Activated CD4-positive, alpha-beta memory T cell treated with anti-CD3 and anti-CD28 coated beads for 36 hours (primary cell): Measurements from ENCODE around the gene AIMP2. TPM values are rescaled to one million over a fixed set of nuclear protein-coding genes. Genes with fewer than 3 reads are reported as not detected.
"Not testable (repeated sequence)": the region's sequence is repeated elsewhere in the genome, so short reads cannot be mapped to it uniquely, and the experiment has no call there.

Experiments
- CTCF ChIA-PET: fragments of 350-600 bp; sonication (Branson Sonifier 250); formaldehyde crosslinking; loops from one replicate; lab custom pipeline; 2021; ENCODE audit warnings: antibody characterized with exemption, inconsistent platforms; lab: Charles Lee
- POLR2A ChIA-PET: fragments of 350-600 bp; sonication (Branson Sonifier 250); formaldehyde crosslinking; loops from one replicate; lab custom pipeline; 2021; ENCODE audit warnings: antibody characterized with exemption; lab: Charles Lee
- DNase-seq: peaks from one replicate; pipeline ENCODE4 v3.0.0-alpha.2; 2020
- H3K27ac Mint-ChIP-seq: one replicate; pipeline ENCODE4 v1.8.0; 2021; ENCODE audit warnings: mixed read lengths
- H3K27me3 Mint-ChIP-seq: one replicate; pipeline ENCODE4 v1.8.0; 2021; ENCODE audit warnings: mixed read lengths
- H3K36me3 Mint-ChIP-seq: one replicate; pipeline ENCODE4 v1.8.0; 2021; ENCODE audit warnings: mixed read lengths
- H3K4me1 Mint-ChIP-seq: one replicate; pipeline ENCODE4 v1.8.0; 2021; ENCODE audit warnings: low read depth, mixed read lengths
- H3K4me3 Mint-ChIP-seq: one replicate; pipeline ENCODE4 v1.8.0; 2021; ENCODE audit warnings: mild to moderate bottlenecking, mixed read lengths
- H3K9me3 Mint-ChIP-seq: one replicate; pipeline ENCODE4 v1.8.0; 2021; ENCODE audit warnings: mixed read lengths
- intact Hi-C: fragments of 100-400 bp; cut with micrococcal nuclease; formaldehyde crosslinking; loops from one replicate; pipeline ENCODE4 v1.15.1; 2023
- total RNA-seq, 2 experiments: library from RNA; stranded (reverse); gene quantifications; one replicate each; pipeline ENCODE4 v1.2.3, GENCODE V29; 2021

Gene AIMP2
- total RNA-seq: 10 to 100 TPM; 38.6 to 39.5 TPM

DNA sequence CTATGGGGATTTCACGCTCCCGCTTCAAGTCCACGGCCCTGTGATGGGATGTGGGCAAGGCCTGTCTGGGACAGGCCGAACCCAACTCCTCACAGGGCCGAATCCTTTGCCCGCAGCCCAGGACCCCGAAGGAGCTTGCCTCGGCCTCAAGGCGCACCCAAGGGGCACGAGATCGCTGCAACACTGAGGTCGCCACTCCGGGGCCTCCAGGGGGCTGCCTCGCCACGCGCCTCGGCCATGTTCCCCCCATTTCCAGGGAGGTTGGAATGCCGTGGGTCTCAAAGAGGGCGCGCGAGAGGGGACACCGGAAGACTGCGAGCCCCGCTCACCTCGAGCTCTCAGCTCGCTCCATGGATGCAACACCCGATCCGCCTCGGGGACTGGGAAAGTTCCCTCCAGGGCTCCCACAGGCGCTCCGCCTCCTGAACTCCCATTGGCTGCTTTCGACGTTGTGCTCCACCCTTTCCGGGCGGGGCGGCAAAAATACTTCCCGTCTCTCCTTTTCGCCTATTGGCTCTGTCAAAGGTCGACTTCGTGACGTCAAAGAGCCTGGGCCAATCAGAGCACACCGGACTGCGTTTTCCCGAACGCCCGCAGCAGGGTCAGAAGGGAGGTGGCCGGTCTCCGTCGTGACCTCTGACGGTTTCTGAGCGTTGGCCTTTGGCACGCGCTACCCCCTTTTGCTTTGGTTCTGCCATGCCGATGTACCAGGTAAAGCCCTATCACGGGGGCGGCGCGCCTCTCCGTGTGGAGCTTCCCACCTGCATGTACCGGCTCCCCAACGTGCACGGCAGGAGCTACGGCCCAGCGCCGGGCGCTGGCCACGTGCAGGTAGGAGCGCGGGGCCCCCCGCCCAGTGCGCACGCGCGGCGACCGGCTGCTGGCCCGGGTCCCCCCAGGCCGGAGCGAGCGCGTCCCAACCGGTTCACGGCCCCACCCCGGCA, at the start of gene AIMP2, which contains the start of gene PMS2:
Gene AIMP2, plus strand, starts transcription at position 605 of the 944 bp plus-strand sequence. Its CDS starts 92 bp downstream, at position 697.
Gene PMS2, minus strand, starts transcription at position 382 of the 944 bp plus-strand sequence. Its CDS starts 30 bp downstream, at position 352.
- intact Hi-C loops: loop anchor here (5.0 to 10.0 kb wide), 2 partner anchors 154 to 313 kb away; no protein-coding TSS in a partner anchor
- peak within 1 kb of the TSS; percentile 92 for H3K27ac Mint-ChIP-seq
- ChIA-PET CTCF (interaction anchor here (0.6 to 1.9 kb wide), 8 partner anchors 11 to 341 kb away, joined by 3 to 6 read pairs (median 3); no protein-coding TSS in a partner anchor), POLR2A (interaction anchor here (0.8 to 2.0 kb wide), 4 partner anchors 12 to 97 kb away, joined by 4 to 6 read pairs (median 5); no protein-coding TSS in a partner anchor)
- H3K9me3 Mint-ChIP-seq: no peaks in the 10 kb centered on the region
- peaks cover 7% of the 10 kb centered on the region for H3K36me3 Mint-ChIP-seq
- peak within 1 kb of the TSS; percentile 85 for H3K4me3 Mint-ChIP-seq
- H3K27me3 Mint-ChIP-seq: no peaks in the 10 kb centered on the region
- peak; percentile 99 for DNase-seq
- peaks cover 41% of the 10 kb centered on the region for H3K4me1 Mint-ChIP-seq

DNA sequence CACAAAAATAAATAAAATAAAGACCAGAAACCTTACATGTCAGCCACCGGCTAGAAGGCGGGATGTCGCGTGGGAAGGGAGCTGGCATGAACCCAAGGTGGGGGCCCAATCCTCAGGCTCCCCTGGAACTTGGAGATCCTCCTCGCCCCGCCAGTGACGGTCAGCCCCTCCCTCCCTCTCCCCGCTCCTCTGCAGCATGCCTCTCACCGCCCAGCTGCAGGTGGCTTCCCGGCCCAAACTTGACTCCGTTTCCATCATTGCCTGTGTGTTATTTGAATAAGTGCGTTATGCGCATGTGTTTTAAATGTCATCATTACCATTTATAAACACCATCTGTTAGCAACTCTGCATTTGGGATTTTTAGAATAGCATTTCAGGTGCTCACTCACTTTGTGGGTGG, 45.9 kb upstream of the AIMP2 start:
- H3K36me3 Mint-ChIP-seq, H3K27me3 Mint-ChIP-seq, H3K4me3 Mint-ChIP-seq, H3K4me1 Mint-ChIP-seq, CTCF ChIA-PET, intact Hi-C loops, H3K27ac Mint-ChIP-seq, DNase-seq, H3K9me3 Mint-ChIP-seq, POLR2A ChIA-PET: not testable (repeated sequence)

DNA sequence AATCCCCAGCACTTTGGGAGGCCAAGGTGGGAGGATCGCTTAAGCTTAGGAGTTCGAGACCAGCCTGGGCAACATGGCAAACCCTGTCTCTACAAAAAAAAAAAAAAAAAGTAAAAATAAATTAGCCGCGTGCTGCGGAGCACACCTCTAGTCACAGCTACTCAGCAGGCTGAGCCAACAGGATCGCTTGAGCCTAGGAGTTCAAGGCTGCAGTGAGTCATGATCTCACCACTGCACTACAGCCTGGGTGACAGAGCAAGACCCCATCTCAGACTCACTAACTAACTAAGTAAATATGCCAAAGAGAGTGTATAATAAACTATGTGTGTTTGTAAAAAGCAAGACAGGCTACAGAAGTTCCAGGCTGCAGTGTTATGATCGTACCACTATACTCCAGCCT, 45.3 kb upstream of the AIMP2 start:
- H3K27ac Mint-ChIP-seq, DNase-seq, H3K36me3 Mint-ChIP-seq, CTCF ChIA-PET, intact Hi-C loops, H3K4me1 Mint-ChIP-seq, POLR2A ChIA-PET, H3K9me3 Mint-ChIP-seq, H3K4me3 Mint-ChIP-seq, H3K27me3 Mint-ChIP-seq: not testable (repeated sequence)

DNA sequence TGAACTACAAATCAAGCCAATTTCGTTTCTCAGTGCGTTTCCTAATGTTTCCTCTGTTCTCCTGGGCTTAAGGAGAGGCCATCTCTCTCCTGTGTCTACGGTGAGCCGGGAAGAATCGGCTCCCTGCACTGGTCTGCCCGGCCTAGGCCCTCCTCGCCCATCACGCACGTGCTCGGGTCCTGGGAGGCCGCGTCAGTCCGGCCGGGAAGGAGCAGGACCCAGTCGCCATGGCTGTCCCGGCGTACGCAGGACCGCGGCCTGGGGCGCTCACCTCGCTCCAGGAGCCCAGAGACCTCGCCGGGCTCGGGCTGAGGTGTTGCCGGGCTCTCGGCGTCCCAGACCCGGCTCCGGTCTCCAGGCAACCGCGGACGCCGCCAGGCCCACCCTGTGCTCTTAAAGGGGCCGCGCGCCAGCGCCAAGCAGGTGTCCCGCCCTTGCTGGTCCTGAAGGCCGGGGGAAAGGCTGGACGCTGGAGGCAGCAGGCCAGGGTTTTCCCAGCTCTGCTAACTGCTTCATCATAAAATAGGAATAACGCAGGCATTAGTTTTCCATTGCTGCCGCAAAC, 38.6 kb upstream of the AIMP2 start, which contains the start of gene RSPH10B:
Gene RSPH10B, minus strand, starts transcription at position 343 of the 565 bp plus-strand sequence. CDS start 3,573 bp downstream, outside the sequence.
- H3K4me1 Mint-ChIP-seq, POLR2A ChIA-PET, H3K4me3 Mint-ChIP-seq, H3K27me3 Mint-ChIP-seq, DNase-seq, H3K9me3 Mint-ChIP-seq, CTCF ChIA-PET, H3K27ac Mint-ChIP-seq, intact Hi-C loops, H3K36me3 Mint-ChIP-seq: not testable (repeated sequence)

DNA sequence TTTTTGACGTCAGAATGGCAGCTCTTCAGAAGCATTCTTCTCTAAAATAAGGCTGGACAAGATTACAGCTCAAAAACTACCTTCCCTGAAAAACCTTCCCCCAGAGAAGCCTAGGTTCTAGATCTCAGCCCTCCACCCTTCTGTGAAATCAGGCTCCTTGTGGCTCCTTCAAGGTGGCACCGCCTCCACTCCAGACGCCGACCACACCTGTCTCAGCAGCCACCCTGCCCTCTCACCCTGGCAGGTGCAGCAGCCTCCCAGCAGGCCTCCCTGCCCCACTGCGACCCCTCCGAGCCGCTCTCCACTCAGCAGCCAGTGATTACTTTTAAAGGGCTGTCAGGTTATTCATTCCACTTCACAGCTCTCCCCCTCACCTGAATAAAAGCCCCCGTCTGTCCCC, 35.5 kb upstream of the AIMP2 start:
- H3K27ac Mint-ChIP-seq, DNase-seq, H3K9me3 Mint-ChIP-seq, intact Hi-C loops, H3K27me3 Mint-ChIP-seq, POLR2A ChIA-PET, CTCF ChIA-PET, H3K4me1 Mint-ChIP-seq, H3K36me3 Mint-ChIP-seq, H3K4me3 Mint-ChIP-seq: not testable (repeated sequence)

DNA sequence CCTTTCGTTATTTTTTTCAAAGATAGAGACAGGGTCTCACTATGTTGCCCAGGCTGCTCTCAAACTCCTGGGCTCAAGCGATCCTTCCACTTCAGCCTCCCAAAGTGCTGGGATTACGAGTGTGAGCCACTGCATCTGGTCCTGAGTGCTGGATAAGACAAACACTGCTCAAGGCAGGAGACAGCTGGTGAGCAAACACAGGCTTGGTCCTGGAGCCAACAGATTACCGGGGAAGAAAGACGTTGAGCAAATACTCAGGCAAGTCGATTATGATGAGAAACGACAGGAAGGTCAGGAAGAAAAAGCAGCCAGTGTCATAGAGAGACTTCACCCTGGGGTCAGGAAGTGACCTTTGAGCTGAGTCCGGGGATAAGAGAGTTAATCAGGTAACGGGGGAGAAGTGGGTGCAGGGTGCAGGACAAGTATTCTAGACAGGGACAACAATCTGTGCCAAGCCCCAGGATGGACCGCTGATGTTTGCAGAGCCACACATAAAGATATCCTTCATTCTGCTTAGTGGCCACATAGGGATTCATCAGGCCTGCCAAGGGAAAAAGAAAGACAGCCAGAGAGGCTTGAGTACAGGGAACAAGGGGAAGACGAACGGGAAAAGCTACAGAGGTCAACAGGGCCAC, 29.3 kb upstream of the AIMP2 start:
- DNase-seq, H3K4me1 Mint-ChIP-seq, H3K9me3 Mint-ChIP-seq, intact Hi-C loops, H3K27me3 Mint-ChIP-seq, H3K4me3 Mint-ChIP-seq, POLR2A ChIA-PET, CTCF ChIA-PET, H3K27ac Mint-ChIP-seq: not testable (repeated sequence)
- H3K36me3 Mint-ChIP-seq: peaks cover 12% of the 10 kb centered on the region

DNA sequence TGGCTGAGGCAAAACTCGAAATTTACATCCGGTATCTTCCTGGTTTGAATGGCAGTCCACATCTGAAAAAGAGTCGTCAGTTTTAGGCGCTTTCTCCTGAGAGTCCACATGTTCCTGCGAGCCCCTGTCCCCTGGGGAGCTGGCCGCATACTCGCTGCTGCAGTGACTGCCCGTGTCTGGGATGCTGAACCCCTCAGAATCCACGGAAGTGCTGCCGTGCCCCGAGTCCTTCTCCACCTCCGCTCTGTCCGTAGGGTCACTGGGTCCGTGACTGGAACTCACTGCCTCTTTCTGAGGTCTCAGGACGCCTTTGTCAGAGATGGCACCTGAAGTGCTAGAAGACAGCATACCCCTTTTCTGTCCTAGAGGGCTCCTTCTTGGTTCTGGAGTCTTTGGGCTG, 22.0 kb upstream of the AIMP2 start:
- POLR2A ChIA-PET, H3K4me3 Mint-ChIP-seq, DNase-seq, intact Hi-C loops, H3K9me3 Mint-ChIP-seq, H3K27ac Mint-ChIP-seq, H3K4me1 Mint-ChIP-seq, H3K27me3 Mint-ChIP-seq: not testable (repeated sequence)
- CTCF ChIA-PET: interaction anchor here (1.0 kb wide), 1 partner anchor 120 kb away, joined by 3 read pairs; no protein-coding TSS in a partner anchor
- H3K36me3 Mint-ChIP-seq: peaks cover 19% of the 10 kb centered on the region

DNA sequence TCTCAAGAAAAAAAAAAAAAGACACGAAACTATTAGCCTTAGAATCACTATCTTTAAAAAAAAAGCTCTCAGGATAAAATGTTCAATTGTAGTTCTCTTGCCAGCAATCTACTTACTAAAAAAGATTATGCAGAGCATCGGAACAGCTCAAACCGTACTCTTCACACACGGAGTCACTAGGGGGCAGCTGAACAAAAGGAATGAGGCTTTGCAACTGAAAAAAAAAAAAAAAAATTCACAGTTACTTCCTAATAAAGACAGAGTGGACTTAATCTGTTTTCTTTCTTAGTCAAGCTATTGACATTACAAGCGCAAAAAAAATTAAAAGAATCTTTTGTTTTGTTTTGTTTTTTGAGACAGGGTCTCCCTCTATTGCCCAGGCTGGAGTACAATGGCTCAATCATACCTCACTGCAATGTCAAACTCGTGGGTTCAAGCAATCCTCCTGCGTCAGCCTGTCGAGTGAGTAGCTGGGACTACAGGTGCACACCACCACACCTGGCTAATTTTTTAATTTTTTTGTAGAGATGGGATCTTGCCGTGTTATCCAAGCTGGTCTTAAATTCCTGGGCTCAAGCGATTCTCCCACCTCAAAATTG, 11.8 kb upstream of the AIMP2 start:
- Mint-ChIP-seq H3K4me1 (no peaks in the 10 kb centered on the region), H3K36me3 (peaks cover 24% of the 10 kb centered on the region), H3K9me3 (no peaks in the 10 kb centered on the region), H3K4me3 (no peak overlapping the region), H3K27ac (no peak overlapping the region), H3K27me3 (no peaks in the 10 kb centered on the region)
- DNase-seq: peak; percentile 39
- intact Hi-C loops: no loop called here
- CTCF ChIA-PET: interaction anchor here (0.6 to 2.3 kb wide), 10 partner anchors 11 to 381 kb away, joined by 3 to 18 read pairs (median 3); partner anchors contain the start of genes AIMP2 and PMS2
- POLR2A ChIA-PET: interaction anchor here (0.6 to 1.0 kb wide), 2 partner anchors 12 to 271 kb away, joined by 5 to 6 read pairs; partner anchors contain the start of gene AIMP2

DNA sequence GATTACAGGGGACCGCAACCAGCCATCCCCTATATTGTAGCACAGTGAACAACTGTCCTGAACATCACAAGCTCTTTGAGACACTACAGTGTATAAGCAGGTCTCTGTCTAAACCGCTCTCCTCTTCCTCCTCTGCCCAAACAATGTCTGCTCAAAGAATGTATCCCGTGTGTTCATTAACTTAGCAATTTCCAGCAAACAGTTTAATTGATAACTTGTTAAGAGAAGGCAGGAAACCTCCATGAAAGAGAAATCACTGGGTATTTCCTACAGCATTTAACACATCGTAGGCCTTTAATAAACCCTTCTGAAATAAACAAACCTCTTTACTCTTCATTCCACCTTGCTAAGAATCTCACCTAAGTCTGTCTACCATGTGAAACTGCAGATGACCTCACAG, 1.7 kb upstream of the AIMP2 start:
- peaks cover 8% of the 10 kb centered on the region for H3K36me3 Mint-ChIP-seq
- POLR2A ChIA-PET: no interaction called here
- intact Hi-C loops: loop anchor here (5.0 to 10.0 kb wide), 2 partner anchors 153 to 315 kb away; no protein-coding TSS in a partner anchor

DNA sequence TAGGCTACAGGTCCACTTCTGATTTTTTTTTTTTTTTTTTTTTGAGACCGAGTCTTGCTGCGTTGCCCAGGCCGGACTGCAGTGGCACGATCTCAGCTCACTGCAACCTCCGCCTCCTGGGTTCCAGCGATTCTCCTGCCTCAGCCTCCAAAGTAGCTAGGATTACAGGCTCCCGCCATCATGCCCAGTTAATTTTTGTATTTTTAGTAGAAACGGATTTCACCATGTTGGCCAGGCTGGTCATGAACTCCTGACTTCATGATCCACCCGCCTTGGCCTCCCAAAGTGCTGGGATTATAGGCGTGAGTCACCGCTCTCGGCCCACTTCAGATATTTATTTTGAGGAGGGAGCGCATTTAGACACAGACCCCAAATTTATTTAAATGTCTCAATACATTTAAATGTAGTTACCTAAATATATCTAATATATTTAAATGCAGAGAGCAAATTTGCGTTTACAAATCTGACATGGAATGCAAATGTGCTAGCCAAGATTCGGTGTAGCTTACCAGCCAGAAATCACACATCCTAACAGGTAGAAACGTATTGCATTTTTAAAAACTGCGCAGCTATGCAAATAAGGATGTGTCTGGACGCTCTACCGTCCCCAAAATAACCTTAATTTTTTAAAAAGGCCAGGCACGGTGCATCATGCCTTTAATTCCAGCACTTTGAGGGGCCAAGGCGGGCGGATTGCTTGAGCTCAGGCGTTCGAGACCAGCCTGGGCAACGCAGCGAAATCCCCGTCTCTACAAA, 1.1 kb upstream of the AIMP2 start:
- peak overlapping the region; percentile 85 for H3K4me3 Mint-ChIP-seq
- ChIA-PET CTCF (interaction anchor here (0.6 to 1.9 kb wide), 3 partner anchors 11 to 99 kb away, joined by 3 to 4 read pairs (median 3); no protein-coding TSS in a partner anchor), POLR2A (interaction anchor here (1.0 to 2.0 kb wide), 3 partner anchors 19 to 98 kb away, joined by 4 to 6 read pairs (median 4); no protein-coding TSS in a partner anchor)
- H3K36me3 Mint-ChIP-seq, H3K27me3 Mint-ChIP-seq, H3K27ac Mint-ChIP-seq, H3K9me3 Mint-ChIP-seq: not testable (repeated sequence)
- DNase-seq: peak; percentile 11
- intact Hi-C loops: loop anchor here (5.0 to 10.0 kb wide), 2 partner anchors 153 to 314 kb away; no protein-coding TSS in a partner anchor
- peaks cover 41% of the 10 kb centered on the region for H3K4me1 Mint-ChIP-seq

More for the DNA sequence above, 1.7 kb upstream of the AIMP2 start:
- Mint-ChIP-seq H3K4me3 (peak overlapping the region; percentile 60), H3K9me3 (no peaks in the 10 kb centered on the region), H3K27ac (no peak overlapping the region), H3K4me1 (peaks cover 35% of the 10 kb centered on the region), H3K27me3 (no peaks in the 10 kb centered on the region)
- DNase-seq: no peak
- CTCF ChIA-PET: interaction anchor here (1.9 kb wide), 1 partner anchor 99 kb away, joined by 4 read pairs; no protein-coding TSS in a partner anchor
